Lung (tissue), 12 donors: Measurements from ENCODE around the gene RSU1. TPM values are rescaled to one million over a fixed set of nuclear protein-coding genes. Genes with fewer than 3 reads are reported as not detected.

Experiments
- ATAC-seq: fragments of 200-7000 bp; cut with Tn5 transposase; one replicate; pipeline ENCODE4 v1.9.1; 2020; ENCODE audit warnings: moderate number of reproducible peaks; ENCODE audit not compliant: insufficient read depth, low FRiP score
- DNase-seq, 3 donors: peaks; one replicate each; pipeline ENCODE4 v3.0.0-alpha.2; 2013 to 2017
- H3K27ac ChIP-seq, 2 donors: one replicate each; pipeline ENCODE4 v1.5.1; 2013; ENCODE audit warnings: mild to moderate bottlenecking in 2 of 2, moderate library complexity in 2 of 2, control low read depth in 1 of 2, inconsistent platforms in 1 of 2, low read depth in 1 of 2, low read length in 1 of 2
- H3K27me3 ChIP-seq, 3 donors: one replicate each; pipeline ENCODE4 v1.5.1; 2013; ENCODE audit warnings: low read length in 2 of 3; ENCODE audit not compliant: control insufficient read depth in 3 of 3, insufficient read depth in 3 of 3
- H3K36me3 ChIP-seq, 4 donors: one replicate each; pipeline ENCODE4 v1.5.1; 2013; ENCODE audit warnings: low read length in 4 of 4, mild to moderate bottlenecking in 1 of 4, moderate library complexity in 1 of 4; ENCODE audit not compliant: control insufficient read depth in 4 of 4, insufficient read depth in 4 of 4
- H3K4me1 ChIP-seq, 5 donors: one replicate each; pipeline ENCODE4 v1.5.1; 2013; ENCODE audit warnings: low read length in 5 of 5, mild to moderate bottlenecking in 2 of 5, moderate library complexity in 1 of 5; ENCODE audit not compliant: control insufficient read depth in 5 of 5, insufficient read depth in 5 of 5
- H3K4me3 ChIP-seq: one replicate; pipeline ENCODE4 v1.5.1; 2013; ENCODE audit warnings: mild to moderate bottlenecking, control low read depth, moderate library complexity
- H3K9ac ChIP-seq, 2 donors: one replicate each; pipeline ENCODE4 v1.5.1; 2013; ENCODE audit warnings: low read length in 2 of 2, control low read depth in 1 of 2; ENCODE audit not compliant: insufficient read depth in 1 of 2
- H3K9me3 ChIP-seq, 4 donors: one replicate each; pipeline ENCODE4 v1.5.1; 2013; ENCODE audit warnings: low read length in 3 of 4, mild to moderate bottlenecking in 1 of 4, moderate library complexity in 1 of 4; ENCODE audit not compliant: control insufficient read depth in 4 of 4, insufficient read depth in 3 of 4
- CTCF ChIP-seq: IDR thresholded peaks from 2 replicates; pipeline ENCODE4 v1.5.1; 2012; ENCODE audit warnings: mild to moderate bottlenecking; ENCODE audit errors: control extremely low read depth, extremely low read depth
- WGBS, 2 donors: extraction: QIAGEN DNeasy Blood & Tissue Kit; methylation state at CpG; one replicate each; pipeline ENCODE4 v1.1.7; 2013; 5-methylcytosine and 5-hydroxymethylcytosine counted together
- polyA plus RNA-seq, 2 donors: library from polyadenylated mRNA; stranded (reverse); fragments of 200-250 nt; gene quantifications; one replicate each; pipeline ENCODE4 v1.2.1, GENCODE V29; 2013
- total RNA-seq, 2 donors: library from RNA; depleted of rRNA in 1 of 2; stranded (reverse); fragments of >200 nt in 1 of 2; gene quantifications; one replicate each; pipeline ENCODE4 v1.2.1, GENCODE V29; 2014 to 2021
- donor health status: control.
- donor health status: control.
- donor health status: Bipolar disorder and iron deficiency.
- donor health status: healthy.
- donor health status: DM: yes; HTN: yes; CAD: no.

RSU1 gene
- total and polyA plus RNA-seq, 4 donors = 36.0 to 81.5 (median 57.9) TPM

GRCh38 chr10:16547973-16548372, 269.3 kb downstream of the RSU1 start:
- DNase-seq (no peak), ATAC-seq (no peak)
- no peak overlapping the region for H3K4me3 ChIP-seq
- 83 to 90% methylated on average over 4 of the region's 4 CpGs for WGBS, 2 donors
- H3K27me3 ChIP-seq = no peaks in the 10 kb centered on the region
- no peaks in the 10 kb centered on the region for H3K9me3 ChIP-seq
- H3K4me1 ChIP-seq = no peaks in the 10 kb centered on the region
- H3K9ac ChIP-seq = no peak overlapping the region
- TF ChIP-seq CTCF = no peak
- H3K27ac ChIP-seq = no peak overlapping the region
- no peaks in the 10 kb centered on the region for H3K36me3 ChIP-seq

- H3K27me3 ChIP-seq = no peaks in the 10 kb centered on the region
- no peak overlapping the region for H3K27ac ChIP-seq
- no peaks in the 10 kb centered on the region for H3K4me1 ChIP-seq
- H3K9me3 ChIP-seq = peaks cover 0 to 2% (median 0%) of the 10 kb centered on the region in 4 donors
- H3K4me3 ChIP-seq = no peak overlapping the region
- no peak overlapping the region for H3K9ac ChIP-seq
- DNase-seq = peak in 2 of 3 donors; percentile 15 to 33
- TF ChIP-seq CTCF = no peak
- ATAC-seq = no peak
- no peaks in the 10 kb centered on the region for H3K36me3 ChIP-seq
- WGBS, 2 donors = 29 to 32% methylated on average over 7 of the region's 7 CpGs
These were observed 272.0 kb downstream of the RSU1 start for GRCh38 chr10:16545116-16545736.

- H3K9me3 ChIP-seq = peaks cover 0 to 2% (median 0%) of the 10 kb centered on the region in 4 donors
- no peak overlapping the region for H3K27ac ChIP-seq
- TF ChIP-seq CTCF = no peak
- no peaks in the 10 kb centered on the region for H3K27me3 ChIP-seq
- WGBS, 2 donors = 86 to 92% methylated on average over 4 of the region's 4 CpGs
- no peaks in the 10 kb centered on the region for H3K36me3 ChIP-seq
- no peak for DNase-seq
- no peak overlapping the region for H3K9ac ChIP-seq
- H3K4me3 ChIP-seq = no peak overlapping the region
- no peak for ATAC-seq
- H3K4me1 ChIP-seq = no peaks in the 10 kb centered on the region
These were observed 272.6 kb downstream of the RSU1 start for GRCh38 chr10:16544591-16544990.

- ATAC-seq = no peak
These were observed 273.1 kb downstream of the RSU1 start for GRCh38 chr10:16544099-16544498.

More at GRCh38 chr10:16544099-16544498, 273.1 kb downstream of the RSU1 start:
- H3K27ac ChIP-seq = no peak overlapping the region
- H3K4me1 ChIP-seq = no peaks in the 10 kb centered on the region
- no peak for DNase-seq
- no peaks in the 10 kb centered on the region for H3K27me3 ChIP-seq
- WGBS, 2 donors = 62 to 80% methylated on average over 3 of the region's 3 CpGs
- H3K4me3 ChIP-seq = no peak overlapping the region
- H3K9me3 ChIP-seq = peaks cover 0 to 2% (median 0%) of the 10 kb centered on the region in 4 donors
- no peak for TF ChIP-seq CTCF
- no peaks in the 10 kb centered on the region for H3K36me3 ChIP-seq
- no peak overlapping the region for H3K9ac ChIP-seq
